Kidney glomerular epithelial cell (primary cell): ENCODE measurements around the gene CLDN12.
A peak's percentile ranks its signal among the peaks of the same experiment; 100 is the strongest.

Experiments
- DNase-seq: peaks from one replicate; lab custom pipeline; 2025; lab: John Stamatoyannopoulos, UW

The CLDN12 gene

DNA sequence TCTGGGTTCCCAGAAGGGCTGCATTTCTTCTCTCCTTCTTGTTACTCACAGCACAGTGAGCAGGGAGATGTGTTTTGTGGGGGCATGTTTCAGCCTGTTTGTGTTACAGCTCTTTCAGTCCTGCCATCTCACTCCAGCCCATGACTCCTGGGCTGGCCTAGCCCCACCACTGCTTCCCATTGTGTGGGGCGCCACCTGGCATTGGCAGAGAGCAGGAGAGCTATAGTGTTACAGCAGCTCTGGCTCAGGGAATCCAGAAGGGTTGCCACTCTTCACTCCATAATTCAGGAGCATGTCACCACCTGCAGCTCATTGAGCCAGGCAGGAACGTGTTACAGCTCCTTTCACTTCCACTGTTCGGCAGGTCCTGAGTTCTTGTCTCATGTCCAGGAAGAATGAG, 30.0 kb downstream of the CLDN12 start:
- DNase-seq: no peak

DNA sequence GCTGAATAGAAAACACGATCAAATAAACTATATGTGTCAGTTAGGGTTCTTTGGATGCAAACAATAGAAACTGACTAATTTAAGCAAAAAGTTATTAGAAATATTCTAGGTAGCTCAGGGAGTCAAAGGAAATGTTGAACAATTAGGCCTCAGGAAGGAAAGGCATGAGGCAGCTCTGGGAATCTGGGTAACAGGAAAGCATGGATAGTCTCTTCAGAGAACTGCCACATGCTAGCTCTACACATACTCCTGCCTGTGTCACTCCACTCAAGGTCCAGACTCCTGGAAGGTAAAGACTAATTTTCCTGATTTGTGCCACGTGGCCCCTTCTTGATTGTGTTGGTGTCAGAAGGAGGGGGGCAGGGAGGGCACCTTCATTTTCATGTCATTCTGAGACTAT, 42.4 kb downstream of the CLDN12 start:
- no peak for DNase-seq

DNA sequence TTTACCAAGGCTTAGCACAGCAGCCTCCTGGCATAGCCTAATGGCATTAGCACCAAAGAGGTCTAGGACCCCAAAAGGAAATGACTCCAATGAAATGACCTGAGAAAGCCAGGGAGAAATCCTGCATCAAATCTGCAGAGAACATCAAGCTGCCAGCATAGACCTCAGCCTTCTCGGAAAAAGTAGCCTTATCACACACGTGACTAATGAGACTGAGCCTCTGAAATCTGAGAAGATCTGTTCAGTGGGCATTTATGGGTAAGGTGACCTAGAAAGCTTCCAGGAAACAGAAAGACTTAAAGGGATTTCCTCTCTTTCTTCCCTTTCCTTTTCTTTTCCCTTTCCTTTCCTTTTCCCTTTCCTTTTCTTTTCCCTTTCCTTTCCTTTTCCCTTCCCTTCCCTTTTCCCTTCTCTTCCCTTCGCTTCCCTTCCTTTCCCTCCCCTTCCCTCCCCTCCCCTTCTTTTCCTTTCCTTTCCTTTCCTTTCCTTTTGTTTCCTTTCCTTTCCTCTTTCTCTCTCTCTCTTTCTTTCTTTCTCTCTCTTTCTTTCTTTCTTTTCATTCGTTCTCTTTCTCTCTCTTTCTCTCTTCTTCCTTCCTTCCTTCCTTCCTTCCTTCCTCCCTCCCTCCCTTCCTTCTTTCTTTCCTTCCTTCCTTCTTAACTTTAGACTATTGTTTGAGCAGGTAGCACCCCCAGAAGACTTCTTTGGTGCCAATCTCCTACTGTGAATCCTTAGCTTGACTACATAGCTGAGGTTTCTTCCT, 43.1 kb downstream of the CLDN12 start:
- no peak for DNase-seq

GRCh38 chr7:90453259-90453891, 50.1 kb downstream of the CLDN12 start:
- no peak for DNase-seq

DNA sequence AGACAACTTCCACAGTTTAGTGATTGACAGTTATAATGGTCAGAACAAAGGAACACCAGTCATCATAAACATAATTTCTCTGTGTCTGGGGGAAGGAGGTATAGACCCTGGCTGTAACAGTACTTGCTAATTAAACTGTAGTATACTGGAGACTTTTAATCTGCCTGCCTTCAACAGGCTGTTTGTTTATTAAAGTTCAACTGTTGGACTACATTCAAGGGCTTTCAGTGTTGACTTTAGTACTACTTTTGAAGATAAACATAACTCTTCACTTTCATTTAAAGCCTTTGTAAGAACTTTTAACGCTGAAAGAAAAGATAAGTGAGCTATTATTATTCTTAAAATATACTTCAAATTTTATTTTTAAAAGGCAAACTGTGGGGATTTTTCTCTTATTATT, 50.7 kb downstream of the CLDN12 start:
- no peak for DNase-seq

- DNase-seq: peak; percentile 64
Measured at GRCh38 chr7:90455163-90456030, 52.1 kb downstream of the CLDN12 start.

DNA sequence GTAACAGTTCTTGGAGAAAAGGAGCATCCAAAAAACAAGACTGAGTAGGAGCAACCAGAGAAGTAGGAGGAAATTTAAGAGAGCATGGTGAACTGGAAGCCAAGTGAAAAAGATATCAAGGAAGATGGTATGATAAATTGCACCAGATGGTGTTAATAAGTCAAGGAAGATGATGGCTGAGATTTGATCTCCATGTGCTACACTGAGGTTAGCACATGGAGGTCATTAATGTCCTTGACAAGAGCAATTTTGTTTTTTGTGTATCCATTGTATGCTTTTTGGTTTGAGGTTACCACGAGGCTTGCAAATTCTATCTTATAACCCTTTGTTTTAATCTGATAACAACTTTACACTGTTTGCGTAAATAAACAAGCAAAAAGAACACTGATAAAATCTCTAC, 54.8 kb downstream of the CLDN12 start:
- no peak for DNase-seq

GRCh38 chr7:90459888-90460287, 56.6 kb downstream of the CLDN12 start:
- DNase-seq: no peak

GRCh38 chr7:90461219-90461618, 58.0 kb downstream of the CLDN12 start:
- no peak for DNase-seq

DNA sequence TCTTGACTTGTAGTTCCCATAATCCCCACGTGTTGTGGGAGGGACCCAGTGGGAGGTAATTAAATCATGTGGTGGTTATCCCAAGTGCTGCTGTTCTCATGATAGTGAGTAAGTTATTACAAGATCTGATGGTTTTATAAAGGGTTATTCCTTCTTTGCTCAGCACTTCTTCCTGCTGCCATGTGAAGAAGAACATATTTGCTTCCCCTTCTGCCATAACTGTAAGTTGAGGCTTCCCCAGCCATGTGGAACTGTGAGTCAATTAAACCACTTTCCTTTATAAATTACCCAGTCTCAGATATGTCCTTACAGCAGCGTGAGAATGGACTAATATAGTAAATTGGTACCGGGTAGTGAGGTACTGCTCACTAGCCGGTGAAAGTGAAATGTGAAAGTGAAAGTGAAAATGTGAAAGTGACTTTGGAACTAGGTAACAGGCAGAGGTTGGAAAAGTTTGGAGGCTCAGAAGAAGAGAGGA, 59.9 kb downstream of the CLDN12 start:
- peak; percentile 12 for DNase-seq
